Measurements from ENCODE around the gene TIGIT. TPM values are rescaled to one million over a fixed set of nuclear protein-coding genes. Genes with fewer than 3 reads are reported as not detected.
"Not testable (repeated sequence)": the region's sequence is repeated elsewhere in the genome, so short reads cannot be mapped to it uniquely, and the experiment has no call there.

Gene TIGIT
- total RNA-seq = 5.6 and 5.8 TPM in 2 replicates

DNA sequence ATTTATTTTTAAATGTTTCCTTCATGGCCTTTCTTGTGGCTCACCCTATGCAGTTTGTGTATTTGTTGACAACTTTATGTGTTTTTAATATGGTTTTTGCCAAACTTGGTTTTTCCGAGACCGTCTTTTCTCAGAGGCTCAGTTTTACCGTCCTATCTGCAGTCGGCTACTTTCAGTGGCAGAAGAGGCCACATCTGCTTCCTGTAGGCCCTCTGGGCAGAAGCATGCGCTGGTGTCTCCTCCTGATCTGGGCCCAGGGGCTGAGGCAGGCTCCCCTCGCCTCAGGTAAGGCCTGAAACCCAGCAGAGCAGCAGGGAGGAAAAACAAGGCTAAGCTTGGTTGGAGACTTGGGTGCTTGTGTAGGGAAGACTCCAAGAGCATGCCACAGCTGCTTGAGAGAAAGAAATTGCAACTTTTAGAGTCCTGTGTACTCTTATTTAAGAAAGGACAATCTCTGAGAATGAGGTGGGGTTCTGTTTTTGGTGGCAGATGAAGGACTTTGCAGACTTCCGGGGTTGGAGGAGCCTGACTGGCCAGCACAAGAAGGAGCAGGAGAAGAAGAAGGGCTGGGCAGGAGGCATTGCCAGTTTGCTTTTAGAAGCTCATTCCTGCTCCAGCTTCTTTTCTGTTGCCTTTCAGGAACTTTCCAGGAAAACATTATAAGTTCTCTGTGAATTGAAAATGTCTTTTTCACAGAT is at the start of gene TIGIT:
TSS of gene TIGIT (plus strand) at position 191 of the 698 bp plus-strand sequence. CDS start at position 225, 34 bp downstream.
- Mint-ChIP-seq H3K9me3 (no peaks in the 10 kb centered on the region), H3K27ac (peak within 1 kb of the TSS; percentile 34), H3K4me1 (ENCODE audit: low read depth) (peaks cover 18% of the 10 kb centered on the region), H3K27me3 (ENCODE audit: insufficient read depth) (no peaks in the 10 kb centered on the region), H3K4me3 (peak within 1 kb of the TSS; percentile 36), H3K36me3 (ENCODE audit: low read depth) (no peaks in the 10 kb centered on the region)
- no peak for DNase-seq (ENCODE audit: low spot score)
- intact Hi-C loops (cut with micrococcal nuclease) = no loop called here

DNA sequence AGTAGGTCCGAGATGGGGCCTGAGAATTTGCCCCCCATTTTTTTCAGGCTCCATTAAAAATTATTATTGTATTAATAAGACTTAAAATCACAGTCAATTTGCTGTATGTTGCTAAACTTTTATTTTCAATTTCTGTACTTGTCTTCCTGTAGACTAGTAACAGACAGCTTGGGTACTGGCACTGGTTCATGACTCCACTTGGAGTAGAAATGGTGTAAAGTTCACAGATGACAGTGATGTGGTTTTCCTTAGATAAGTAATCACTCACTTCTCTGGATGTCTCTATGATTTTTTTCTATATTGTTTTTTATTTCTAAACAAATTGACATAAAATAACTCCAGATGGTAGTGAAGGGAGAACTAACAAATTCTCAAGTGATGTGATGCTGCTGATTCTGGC is 40.9 kb upstream of the TIGIT start:
- intact Hi-C loops (cut with micrococcal nuclease) = no loop called here
- H3K4me1 Mint-ChIP-seq (ENCODE audit: low read depth) = no peaks in the 10 kb centered on the region
- no peaks in the 10 kb centered on the region for H3K27me3 Mint-ChIP-seq (ENCODE audit: insufficient read depth)
- H3K27ac Mint-ChIP-seq = no peak overlapping the region
- no peak overlapping the region for H3K4me3 Mint-ChIP-seq
- peaks cover 5% of the 10 kb centered on the region for H3K9me3 Mint-ChIP-seq
- peaks cover 2% of the 10 kb centered on the region for H3K36me3 Mint-ChIP-seq (ENCODE audit: low read depth)
- no peak for DNase-seq (ENCODE audit: low spot score)

GRCh38 chr3:114253505-114253904 is 40.3 kb upstream of the TIGIT start:
- intact Hi-C loops (cut with micrococcal nuclease) = no loop called here
- no peak overlapping the region for H3K4me3 Mint-ChIP-seq
- no peaks in the 10 kb centered on the region for H3K27me3 Mint-ChIP-seq (ENCODE audit: insufficient read depth)
- H3K9me3 Mint-ChIP-seq = peaks cover 8% of the 10 kb centered on the region
- H3K36me3 Mint-ChIP-seq (ENCODE audit: low read depth) = peaks cover 2% of the 10 kb centered on the region
- no peak for DNase-seq (ENCODE audit: low spot score)
- H3K27ac Mint-ChIP-seq = no peak overlapping the region
- H3K4me1 Mint-ChIP-seq (ENCODE audit: low read depth) = no peaks in the 10 kb centered on the region

DNA sequence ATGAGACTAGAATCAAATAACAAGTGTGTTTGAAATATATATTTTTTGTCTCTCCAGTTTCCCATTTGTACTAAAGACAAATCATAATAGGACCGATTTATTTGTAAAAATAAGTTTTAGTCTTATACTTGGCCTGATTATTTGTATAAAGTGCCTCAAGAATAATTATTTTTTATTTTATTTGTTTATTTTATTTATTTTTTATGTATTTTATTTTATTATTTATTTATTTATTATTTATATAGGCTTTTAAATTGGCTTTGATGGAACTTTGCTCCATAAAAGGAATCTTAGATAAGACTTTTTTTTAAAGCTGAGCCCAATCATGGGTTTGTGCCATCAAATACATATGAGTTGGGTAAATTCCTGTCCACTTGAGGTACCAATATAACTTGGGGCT is 34.3 kb upstream of the TIGIT start:
- Mint-ChIP-seq H3K27ac (no peak overlapping the region), H3K27me3 (ENCODE audit: insufficient read depth) (peaks cover 4% of the 10 kb centered on the region), H3K36me3 (ENCODE audit: low read depth) (no peaks in the 10 kb centered on the region), H3K9me3 (peaks cover 10% of the 10 kb centered on the region), H3K4me1 (ENCODE audit: low read depth) (no peaks in the 10 kb centered on the region), H3K4me3 (no peak overlapping the region)
- intact Hi-C loops (cut with micrococcal nuclease) = no loop called here
- DNase-seq (ENCODE audit: low spot score) = no peak

- H3K4me1 Mint-ChIP-seq (ENCODE audit: low read depth) = no peaks in the 10 kb centered on the region
- DNase-seq (ENCODE audit: low spot score) = no peak
- H3K36me3 Mint-ChIP-seq (ENCODE audit: low read depth) = no peaks in the 10 kb centered on the region
- H3K4me3 Mint-ChIP-seq = no peak overlapping the region
- intact Hi-C loops (cut with micrococcal nuclease) = no loop called here
- peaks cover 10% of the 10 kb centered on the region for H3K9me3 Mint-ChIP-seq
- no peak overlapping the region for H3K27ac Mint-ChIP-seq
- peaks cover 4% of the 10 kb centered on the region for H3K27me3 Mint-ChIP-seq (ENCODE audit: insufficient read depth)
Measured at GRCh38 chr3:114260152-114260551, 33.7 kb upstream of the TIGIT start.

GRCh38 chr3:114270019-114270418 is 23.8 kb upstream of the TIGIT start:
- Mint-ChIP-seq H3K27me3 (ENCODE audit: insufficient read depth) (no peaks in the 10 kb centered on the region), H3K9me3 (peaks cover 29% of the 10 kb centered on the region), H3K4me3 (no peak overlapping the region), H3K36me3 (ENCODE audit: low read depth) (no peaks in the 10 kb centered on the region), H3K4me1 (ENCODE audit: low read depth) (no peaks in the 10 kb centered on the region), H3K27ac (no peak overlapping the region)
- DNase-seq (ENCODE audit: low spot score) = no peak
- intact Hi-C loops (cut with micrococcal nuclease) = no loop called here

GRCh38 chr3:114272271-114272670 is 21.6 kb upstream of the TIGIT start:
- intact Hi-C loops (cut with micrococcal nuclease) = no loop called here
- H3K27me3 Mint-ChIP-seq (ENCODE audit: insufficient read depth) = no peaks in the 10 kb centered on the region
- peaks cover 41% of the 10 kb centered on the region for H3K9me3 Mint-ChIP-seq
- H3K4me1 Mint-ChIP-seq (ENCODE audit: low read depth) = no peaks in the 10 kb centered on the region
- no peak for DNase-seq (ENCODE audit: low spot score)
- H3K4me3 Mint-ChIP-seq = no peak overlapping the region
- H3K27ac Mint-ChIP-seq = no peak overlapping the region
- H3K36me3 Mint-ChIP-seq (ENCODE audit: low read depth) = no peaks in the 10 kb centered on the region

- Mint-ChIP-seq H3K36me3 (ENCODE audit: low read depth) (no peaks in the 10 kb centered on the region), H3K27me3 (ENCODE audit: insufficient read depth) (no peaks in the 10 kb centered on the region), H3K27ac (no peak overlapping the region), H3K9me3 (peaks cover 21% of the 10 kb centered on the region), H3K4me1 (ENCODE audit: low read depth) (no peaks in the 10 kb centered on the region), H3K4me3 (no peak overlapping the region)
- DNase-seq (ENCODE audit: low spot score) = no peak
- intact Hi-C loops (cut with micrococcal nuclease) = no loop called here
Measured at GRCh38 chr3:114274929-114275328, 18.9 kb upstream of the TIGIT start.

DNA sequence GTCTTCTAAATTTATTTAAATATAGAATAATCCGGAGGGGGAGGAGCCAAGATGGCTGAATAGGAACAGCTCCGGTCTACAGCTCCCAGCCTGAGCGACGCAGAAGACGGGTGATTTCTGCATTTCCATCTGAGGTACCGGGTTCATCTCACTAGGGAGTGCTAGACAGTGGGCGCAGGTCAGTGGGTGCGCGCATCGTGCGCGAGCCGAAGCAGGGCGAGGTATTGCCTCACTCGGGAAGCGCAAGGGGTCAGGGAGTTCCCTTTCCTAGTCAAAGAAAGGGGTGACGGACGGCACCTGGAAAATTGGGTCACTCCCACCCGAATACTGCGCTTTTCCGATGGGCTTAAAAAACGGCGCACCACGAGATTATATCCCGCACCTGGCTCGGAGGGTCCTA is 17.0 kb upstream of the TIGIT start:
- DNase-seq (ENCODE audit: low spot score); H3K4me1 Mint-ChIP-seq (ENCODE audit: low read depth); H3K27ac Mint-ChIP-seq; H3K4me3 Mint-ChIP-seq; H3K27me3 Mint-ChIP-seq (ENCODE audit: insufficient read depth); intact Hi-C loops (cut with micrococcal nuclease); H3K36me3 Mint-ChIP-seq (ENCODE audit: low read depth): not testable (repeated sequence)
- H3K9me3 Mint-ChIP-seq = peaks cover 12% of the 10 kb centered on the region

- no peaks in the 10 kb centered on the region for H3K36me3 Mint-ChIP-seq (ENCODE audit: low read depth)
- no peak for DNase-seq (ENCODE audit: low spot score)
- peaks cover 5% of the 10 kb centered on the region for H3K4me1 Mint-ChIP-seq (ENCODE audit: low read depth)
- peaks cover 3% of the 10 kb centered on the region for H3K27me3 Mint-ChIP-seq (ENCODE audit: insufficient read depth)
- H3K4me3 Mint-ChIP-seq = no peak overlapping the region
- H3K27ac Mint-ChIP-seq = no peak overlapping the region
- intact Hi-C loops (cut with micrococcal nuclease) = no loop called here
- H3K9me3 Mint-ChIP-seq = no peaks in the 10 kb centered on the region
Measured at GRCh38 chr3:114284644-114285043, 9.2 kb upstream of the TIGIT start.

DNA sequence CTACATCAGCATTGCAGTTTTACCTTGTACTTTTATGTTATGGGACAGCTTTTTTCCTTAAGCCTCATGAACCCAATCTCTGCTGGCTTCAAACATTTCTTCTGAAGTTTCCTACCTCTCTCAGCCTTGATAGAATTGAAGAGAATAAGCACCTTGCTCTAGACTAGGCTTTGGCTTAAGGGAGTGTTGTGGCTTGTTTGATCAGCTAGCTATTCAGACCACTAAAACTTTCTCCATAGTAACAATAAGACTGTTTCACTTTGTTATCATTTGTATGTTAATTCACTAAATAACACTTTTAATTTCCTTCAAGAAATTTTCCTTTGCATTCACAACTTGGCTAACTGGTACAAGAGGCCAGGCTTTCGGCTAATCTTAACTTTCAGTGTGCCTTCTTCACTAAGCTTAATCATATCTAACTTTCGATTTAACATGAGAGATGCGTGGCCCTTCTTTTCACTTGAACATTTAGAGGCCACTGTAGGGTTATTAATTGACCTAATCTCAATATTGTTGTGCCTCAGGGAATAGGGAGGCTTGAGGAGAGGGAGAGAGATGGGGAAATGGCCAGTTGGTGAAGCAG is 8.1 kb upstream of the TIGIT start:
- Mint-ChIP-seq H3K4me3 (no peak overlapping the region), H3K36me3 (ENCODE audit: low read depth) (no peaks in the 10 kb centered on the region), H3K4me1 (ENCODE audit: low read depth) (peaks cover 6% of the 10 kb centered on the region), H3K27me3 (ENCODE audit: insufficient read depth) (peaks cover 2% of the 10 kb centered on the region), H3K27ac (peak overlapping the region; percentile 36), H3K9me3 (no peaks in the 10 kb centered on the region)
- no peak for DNase-seq (ENCODE audit: low spot score)
- intact Hi-C loops (cut with micrococcal nuclease) = no loop called here

DNA sequence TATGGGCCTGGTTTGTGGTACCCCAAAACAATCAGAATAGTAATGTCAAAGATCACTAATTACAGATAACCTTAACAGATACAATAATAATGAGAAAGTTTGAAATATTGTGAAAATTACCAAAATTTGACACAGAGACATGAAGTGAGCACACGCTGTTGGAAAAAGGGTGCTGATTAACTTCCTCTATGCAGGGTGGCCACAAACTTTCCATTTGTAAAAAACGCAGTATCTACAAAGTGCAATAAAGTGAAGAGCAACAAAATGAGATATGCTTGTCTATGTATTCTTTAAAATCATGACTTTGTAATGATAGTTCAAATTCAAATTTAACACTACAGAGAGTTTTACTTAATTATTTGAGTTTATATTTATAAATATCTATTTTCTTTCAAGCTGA is 7.6 kb upstream of the TIGIT start:
- no peaks in the 10 kb centered on the region for H3K36me3 Mint-ChIP-seq (ENCODE audit: low read depth)
- H3K9me3 Mint-ChIP-seq = no peaks in the 10 kb centered on the region
- no peak for DNase-seq (ENCODE audit: low spot score)
- peaks cover 10% of the 10 kb centered on the region for H3K4me1 Mint-ChIP-seq (ENCODE audit: low read depth)
- H3K27me3 Mint-ChIP-seq (ENCODE audit: insufficient read depth) = no peaks in the 10 kb centered on the region
- intact Hi-C loops (cut with micrococcal nuclease) = no loop called here
- H3K27ac Mint-ChIP-seq = no peak overlapping the region
- no peak overlapping the region for H3K4me3 Mint-ChIP-seq

- Mint-ChIP-seq H3K36me3 (ENCODE audit: low read depth) (no peaks in the 10 kb centered on the region), H3K9me3 (no peaks in the 10 kb centered on the region), H3K4me3 (no peak overlapping the region), H3K27ac (peak overlapping the region; percentile 68), H3K27me3 (ENCODE audit: insufficient read depth) (no peaks in the 10 kb centered on the region), H3K4me1 (ENCODE audit: low read depth) (peaks cover 18% of the 10 kb centered on the region)
- DNase-seq (ENCODE audit: low spot score) = peak; percentile 57
- intact Hi-C loops (cut with micrococcal nuclease) = loop anchor here (1.0 to 2.0 kb wide), 7 partner anchors 38 to 235 kb away; partner anchors contain the start of genes CCDC191 and QTRT2
Measured at GRCh38 chr3:114290911-114291901, 2.6 kb upstream of the TIGIT start.
